A549 treated with CpdA at 1 μM for 4 hours (cell line): ENCODE results near the gene FBLL1. TPM values are rescaled to one million over a fixed set of nuclear protein-coding genes. Genes with fewer than 3 reads are reported as not detected.

Source experiments
- total RNA-seq: library from RNA; stranded (reverse); fragments of 200-300 nt; extraction: Qiagen RNA extraction; gene quantifications from 5 replicates; pipeline ENCODE4 v1.2.3, GENCODE V29; 2022; ENCODE audit warnings: low read depth

Gene FBLL1
- 0.11 to 0.24 TPM (median 0.16 TPM) in 4 of 5 replicates, not detected in the other for total RNA-seq

GRCh38 chr5:168528521-168529373 lies at the start of gene FBLL1:
FBLL1 (plus strand) TSS chr5:168529305; CDS start chr5:168529505, 200 bp downstream.

GRCh38 chr5:168486136-168486879 lies 42.8 kb upstream of the FBLL1 start, which contains the start of gene RARS1:
RARS1 (plus strand) TSS chr5:168486471; CDS start chr5:168486499, 28 bp downstream.

GRCh38 chr5:168578538-168579487 lies 49.7 kb downstream of the FBLL1 start, which contains the start of gene PANK3:
PANK3 (minus strand) TSS chr5:168579368; CDS start chr5:168579283, 85 bp downstream.

Other genes with a start within 250 kb of the FBLL1 start
- gene WWC1, start 237.7 kb upstream of the FBLL1 start, total RNA-seq, result 83.3 to 97.5 TPM (median 86.9 TPM) in 5 replicates
- gene RARS1, start 42.8 kb upstream of the FBLL1 start, total RNA-seq, result 93.8 to 126 TPM (median 100 TPM) in 5 replicates
- 16.4 to 21.3 TPM (median 20.1 TPM) in 5 replicates for gene PANK3, start 50.1 kb downstream of the FBLL1 start, total RNA-seq